GM19351 (cell line): ENCODE data around the gene TCTN1.
A peak's percentile ranks its signal among the peaks of the same experiment; 100 is the strongest.
"Not testable (repeated sequence)": the region's sequence is repeated elsewhere in the genome, so short reads cannot be mapped to it uniquely, and the experiment has no call there.

Experiments
- ATAC-seq: cut with Tn5 transposase; IDR thresholded peaks from one replicate; pipeline ENCODE4 v1.9.1; 2021; ENCODE audit warnings: mild to moderate bottlenecking, moderate library complexity; ENCODE audit not compliant: unreplicated experiment

The TCTN1 gene

DNA sequence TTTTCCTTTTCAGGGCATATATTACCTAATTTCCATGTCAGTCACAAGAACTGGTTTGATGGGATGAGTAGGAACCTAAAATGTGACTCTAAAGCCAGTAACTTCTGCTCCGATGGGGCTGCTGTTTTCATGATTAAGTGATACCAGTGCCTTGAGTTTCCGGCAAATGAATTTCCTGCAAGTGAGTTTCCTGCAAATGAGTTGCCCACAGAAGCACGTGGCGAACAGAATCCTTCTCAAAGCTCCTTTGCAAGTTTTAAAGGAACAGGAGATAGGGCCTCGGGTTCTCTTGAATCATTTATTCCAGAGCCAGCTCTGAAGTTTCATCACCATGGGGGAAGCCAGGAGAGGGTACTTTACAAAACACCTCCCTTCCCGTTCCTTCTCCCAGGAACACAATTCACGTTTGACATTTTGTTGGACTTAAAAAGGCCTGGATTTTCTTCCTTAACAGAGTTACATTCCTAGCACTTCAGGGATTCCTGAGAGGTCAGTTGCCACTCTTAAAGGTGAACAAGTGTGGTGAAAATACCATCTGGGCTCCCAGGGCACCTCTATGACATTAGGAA is 28.6 kb upstream of the TCTN1 start:
- no peak for ATAC-seq

DNA sequence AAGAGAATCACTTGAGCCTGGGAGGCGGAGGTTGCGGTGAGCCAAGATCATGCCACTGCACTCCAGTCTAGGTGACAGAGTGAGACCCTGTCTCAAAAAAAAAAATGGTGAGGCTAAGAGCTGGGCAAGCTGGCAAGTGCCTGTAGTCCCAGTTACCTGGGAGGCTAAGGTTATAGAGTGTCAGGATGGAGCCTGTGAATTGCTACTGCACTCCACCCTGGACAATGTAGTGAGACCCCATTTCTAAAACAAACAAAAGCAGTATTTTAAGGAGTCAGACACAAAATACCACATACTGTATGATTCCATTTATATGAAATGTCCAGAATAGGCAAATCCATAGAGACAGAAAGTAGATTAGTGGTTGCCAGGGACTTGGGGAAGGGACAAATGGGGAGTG is 26.8 kb upstream of the TCTN1 start:
- not testable (repeated sequence) for ATAC-seq

DNA sequence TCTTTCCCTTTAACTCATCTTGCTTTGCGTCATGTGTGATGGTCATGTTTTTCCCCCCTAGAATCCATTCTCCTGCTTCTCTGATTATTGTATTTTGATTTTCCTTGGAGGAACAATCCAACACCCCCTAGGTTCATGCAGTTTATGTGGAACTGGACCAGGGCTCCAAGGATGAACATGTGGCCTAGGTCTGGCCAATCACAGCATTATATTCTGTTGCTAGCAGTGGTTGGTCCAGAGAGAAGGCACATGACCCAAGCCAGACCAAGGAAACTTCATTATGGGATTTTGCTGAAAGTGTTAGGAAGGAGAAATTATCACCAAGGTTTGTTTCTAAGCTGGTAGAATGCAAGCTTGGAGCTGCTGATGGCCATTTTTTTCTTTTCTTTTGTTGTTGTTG is 23.9 kb upstream of the TCTN1 start:
- ATAC-seq: no peak

DNA sequence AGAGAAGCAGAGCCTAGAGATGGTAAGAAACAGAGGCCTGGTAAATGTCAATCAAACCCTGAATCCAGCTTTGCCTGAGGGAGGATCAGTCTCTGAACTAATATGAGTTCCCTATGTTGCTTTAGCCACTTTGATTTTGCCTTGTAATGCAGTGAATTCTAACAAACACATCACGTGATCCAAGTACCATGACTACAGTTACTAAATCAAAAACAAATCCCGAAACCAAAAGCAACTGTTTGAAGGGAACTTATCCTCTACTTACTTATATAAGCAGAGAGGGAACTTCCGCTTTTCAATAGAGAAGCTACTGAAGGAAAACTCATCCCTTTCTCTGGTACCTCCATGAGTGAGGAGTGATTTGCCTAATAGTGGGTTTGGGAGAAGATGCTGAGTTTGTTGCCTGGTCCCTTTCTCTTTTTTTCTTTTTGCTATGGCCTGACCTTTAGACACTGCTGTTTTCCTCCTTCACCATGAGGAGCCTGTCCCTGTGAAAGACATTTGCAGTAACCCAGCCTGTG is 23.1 kb upstream of the TCTN1 start:
- peak; percentile 75 for ATAC-seq

DNA sequence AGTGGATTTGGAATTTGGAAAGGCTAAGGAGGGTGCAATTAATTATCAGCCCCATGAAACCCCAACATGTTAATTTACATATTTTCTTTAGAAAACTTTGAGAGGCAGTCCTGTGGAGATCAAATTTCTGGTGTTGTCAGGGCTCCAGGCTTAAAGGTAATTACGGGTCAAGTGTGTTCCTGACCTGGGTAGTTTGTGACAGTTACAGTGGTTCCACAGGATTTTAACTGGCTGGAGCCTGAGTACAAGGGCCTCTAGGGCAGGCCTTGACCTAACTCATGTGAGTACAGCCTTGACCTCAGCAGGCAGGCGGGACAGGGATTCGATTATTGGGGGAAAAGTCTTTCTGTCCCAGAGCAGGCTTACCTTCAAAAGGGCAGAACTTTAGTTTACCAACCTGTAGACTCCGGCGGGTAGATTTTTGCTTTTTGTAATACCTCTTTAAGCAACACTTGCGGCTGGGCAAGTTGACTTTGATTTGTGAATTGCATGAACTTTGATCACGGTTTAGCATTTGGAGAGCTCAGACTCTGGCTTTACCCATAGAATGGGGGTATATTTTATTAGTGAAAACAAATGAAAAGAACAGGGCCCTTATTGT is 22.4 kb upstream of the TCTN1 start:
- no peak for ATAC-seq

DNA sequence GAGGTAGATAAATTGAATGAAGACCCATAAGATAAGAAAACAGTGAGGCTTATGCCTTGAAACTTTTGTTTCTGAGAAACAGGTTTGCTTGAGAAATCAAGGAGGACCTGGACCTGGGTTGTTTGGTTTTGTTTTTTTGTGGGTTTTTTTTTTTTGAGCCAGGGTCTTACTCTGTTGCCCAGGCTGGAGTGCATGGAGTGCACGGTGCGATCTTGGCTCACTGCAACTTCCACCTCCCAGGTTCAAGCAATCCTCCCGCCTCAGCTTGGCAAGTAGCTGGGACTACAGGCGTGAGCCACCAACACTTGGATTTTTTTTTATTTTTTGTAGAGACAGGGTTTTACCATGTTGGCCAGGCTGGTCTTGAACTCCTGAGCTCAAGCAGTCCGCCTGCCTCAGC is 21.9 kb upstream of the TCTN1 start:
- no peak for ATAC-seq

DNA sequence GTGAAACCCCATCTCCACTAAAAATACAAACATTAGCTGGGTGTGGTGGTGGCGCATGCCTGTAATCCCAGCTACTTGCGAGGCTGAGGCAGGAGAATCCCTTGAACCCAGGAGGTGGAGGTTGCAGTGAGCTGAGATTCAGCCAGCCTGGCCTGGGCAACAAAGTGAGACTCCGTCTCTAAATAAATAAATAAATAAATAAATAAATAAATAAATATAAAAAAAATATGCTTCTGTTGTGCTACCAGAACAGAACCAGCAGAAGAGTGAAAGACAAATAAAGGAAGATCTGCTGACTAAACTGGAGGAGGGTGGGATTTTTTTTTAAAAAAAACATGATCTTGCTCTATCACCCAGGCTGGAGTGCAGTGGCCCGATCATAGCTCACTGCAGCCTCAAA is 21.0 kb upstream of the TCTN1 start:
- not testable (repeated sequence) for ATAC-seq

DNA sequence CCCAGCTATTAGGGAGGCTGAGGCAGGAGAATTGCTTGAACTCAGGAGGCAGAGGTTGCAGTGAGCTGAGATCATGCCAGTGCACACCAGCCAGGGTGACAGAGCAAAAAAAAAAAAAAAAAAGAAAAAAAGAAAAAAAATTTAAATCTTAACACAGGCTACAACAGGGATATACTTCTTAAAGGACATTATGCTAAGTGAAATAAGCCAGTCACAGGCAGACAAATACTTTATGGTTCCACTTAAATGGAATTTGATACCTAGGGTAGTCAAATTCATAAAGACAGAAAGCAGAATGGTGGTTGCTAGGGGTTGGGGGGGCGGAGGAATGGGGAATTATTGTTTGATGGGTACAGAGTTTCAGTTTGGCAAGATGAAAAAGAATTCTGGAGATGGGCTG is 16.0 kb upstream of the TCTN1 start:
- ATAC-seq: no peak

DNA sequence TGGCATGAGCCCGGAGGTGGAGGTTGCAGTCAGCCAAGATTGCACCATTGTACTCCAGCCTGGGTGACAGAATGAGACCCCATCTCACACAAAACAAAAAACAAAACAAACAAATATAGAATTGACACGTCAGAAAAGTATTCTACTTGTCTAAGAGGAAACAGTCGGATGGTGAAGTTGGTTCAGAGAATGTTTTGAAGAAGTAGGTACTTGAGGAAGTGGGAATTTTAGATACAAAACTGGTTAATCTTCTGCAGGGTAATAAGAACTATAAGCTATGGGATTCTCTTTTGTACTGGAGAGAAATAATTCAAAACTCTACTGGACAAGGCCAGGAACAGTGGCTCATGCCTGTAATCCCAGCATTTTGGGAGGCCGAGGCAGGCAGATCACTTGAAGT is 14.6 kb upstream of the TCTN1 start:
- no peak for ATAC-seq

DNA sequence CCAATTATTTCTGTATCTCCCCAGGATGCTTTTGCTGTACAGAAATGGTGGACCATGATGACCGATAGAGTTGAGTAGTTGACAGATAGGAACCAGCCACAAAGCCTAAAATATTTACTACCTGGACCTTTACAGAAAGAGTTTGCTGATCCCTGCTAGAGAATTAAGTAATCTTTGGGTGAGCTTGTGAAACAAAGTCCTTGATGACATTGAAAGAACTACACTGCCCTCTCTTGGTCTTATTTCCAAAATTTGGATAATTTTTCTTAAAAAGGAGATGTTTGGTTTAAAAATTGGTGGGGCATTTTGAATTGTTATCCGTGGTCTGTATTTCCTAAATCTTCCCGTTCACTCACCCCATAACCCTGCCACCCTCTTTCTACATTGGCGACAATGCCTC is 13.7 kb upstream of the TCTN1 start:
- no peak for ATAC-seq

DNA sequence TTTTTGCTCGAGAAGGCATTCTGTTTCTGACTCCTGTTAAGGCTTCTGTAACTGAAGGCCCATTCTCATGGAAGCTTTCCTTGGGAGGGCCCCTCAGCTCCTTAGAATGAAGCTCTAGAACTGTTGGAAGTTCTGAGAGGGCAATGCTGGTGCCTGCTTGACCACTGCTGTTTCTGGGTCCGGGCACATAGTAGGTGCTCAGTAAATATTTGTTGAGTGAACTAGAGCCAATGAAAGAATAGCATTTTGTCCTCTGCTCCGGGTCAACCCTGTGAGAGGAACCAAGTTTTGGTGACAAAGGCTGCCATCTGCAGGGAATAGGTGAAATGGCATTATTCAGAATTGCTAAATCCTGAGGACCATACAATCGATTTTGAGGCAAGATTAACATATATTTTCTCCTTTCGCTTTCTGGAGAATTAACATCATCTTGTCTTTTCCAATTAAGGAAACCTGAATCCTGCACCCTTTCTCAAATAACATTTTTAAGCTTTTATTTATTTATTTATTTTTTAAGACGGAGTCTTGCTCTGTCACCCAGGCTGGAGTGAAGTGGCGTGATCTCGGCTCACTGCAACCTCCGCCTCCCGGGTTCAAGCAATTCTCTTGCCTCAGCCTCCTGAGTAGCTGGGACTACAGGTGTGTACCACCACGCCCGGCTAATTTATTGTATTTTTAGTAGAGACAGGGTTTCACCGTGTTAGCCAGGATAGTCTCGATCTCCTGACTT is 11.7 kb upstream of the TCTN1 start:
- not testable (repeated sequence) for ATAC-seq

DNA sequence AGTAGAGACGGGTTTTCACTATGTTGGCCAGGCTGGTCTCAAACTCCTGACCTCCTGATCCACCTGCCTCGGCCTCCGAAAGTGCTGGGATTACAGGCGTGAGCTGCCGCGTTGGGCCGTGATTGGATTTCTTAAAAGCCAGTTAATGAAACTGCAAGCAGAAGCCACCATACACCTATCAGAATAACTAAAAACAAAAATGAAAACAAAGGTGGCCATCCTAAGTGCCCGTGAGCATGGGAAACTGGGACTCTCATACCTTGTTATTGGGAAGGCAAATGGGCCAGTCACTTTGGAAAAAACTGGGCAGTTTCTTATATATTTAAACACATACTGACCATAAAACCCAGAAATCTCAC is 7.7 kb upstream of the TCTN1 start:
- ATAC-seq: no peak

DNA sequence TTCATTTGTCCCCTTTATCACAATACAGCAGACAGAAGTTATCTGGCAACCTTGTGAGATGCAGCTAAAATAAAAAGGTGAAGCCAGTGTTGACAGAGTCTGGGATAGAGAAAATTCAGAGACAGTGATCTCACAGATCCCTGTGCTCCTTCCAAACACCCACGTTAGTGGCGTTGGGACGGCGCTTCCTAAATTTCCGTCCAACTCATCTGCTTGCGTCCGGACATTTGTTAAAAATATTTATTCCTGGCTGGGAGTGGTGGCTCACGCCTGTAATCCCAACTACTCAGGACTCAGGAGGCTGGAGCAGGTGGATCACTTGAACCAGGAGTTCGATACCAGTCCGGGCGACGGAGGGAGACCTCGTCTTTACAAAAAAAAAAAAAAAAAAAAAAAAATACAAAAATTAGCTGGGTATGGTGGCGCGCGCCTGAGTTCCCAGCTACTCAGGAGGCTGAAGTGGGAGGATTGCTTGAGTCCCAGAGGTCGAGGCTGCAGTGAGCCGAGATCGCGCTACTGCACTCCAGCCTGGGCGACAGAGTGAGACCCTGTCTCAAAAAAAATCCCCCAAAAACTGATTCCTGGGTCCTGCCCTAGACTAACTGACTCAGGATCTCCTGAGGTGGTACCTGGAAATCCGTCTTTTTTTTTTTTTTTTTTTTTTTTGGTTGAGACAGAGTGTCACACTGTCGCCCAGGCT is 708 bp upstream of the TCTN1 start:
- ATAC-seq: no peak

DNA sequence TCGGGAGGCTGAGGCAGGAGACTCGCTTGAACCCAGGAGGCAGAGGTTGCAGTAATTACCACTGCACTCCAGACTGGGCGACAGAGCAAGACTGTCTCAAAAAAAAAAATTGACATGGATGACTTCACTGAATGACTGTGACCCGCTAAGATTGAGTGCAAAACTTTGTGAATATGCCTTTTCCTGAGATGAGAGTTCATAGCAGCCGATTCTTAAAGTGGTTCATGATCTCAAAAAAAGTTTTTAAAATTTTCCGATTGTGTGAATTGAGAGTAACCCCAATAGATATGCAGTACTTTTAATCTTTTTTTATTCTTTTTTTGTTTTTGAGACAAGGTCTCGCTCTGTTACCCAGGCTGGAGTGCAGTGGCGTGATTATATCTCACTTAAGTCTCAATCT is 1.2 kb downstream of the TCTN1 start:
- ATAC-seq: no peak

DNA sequence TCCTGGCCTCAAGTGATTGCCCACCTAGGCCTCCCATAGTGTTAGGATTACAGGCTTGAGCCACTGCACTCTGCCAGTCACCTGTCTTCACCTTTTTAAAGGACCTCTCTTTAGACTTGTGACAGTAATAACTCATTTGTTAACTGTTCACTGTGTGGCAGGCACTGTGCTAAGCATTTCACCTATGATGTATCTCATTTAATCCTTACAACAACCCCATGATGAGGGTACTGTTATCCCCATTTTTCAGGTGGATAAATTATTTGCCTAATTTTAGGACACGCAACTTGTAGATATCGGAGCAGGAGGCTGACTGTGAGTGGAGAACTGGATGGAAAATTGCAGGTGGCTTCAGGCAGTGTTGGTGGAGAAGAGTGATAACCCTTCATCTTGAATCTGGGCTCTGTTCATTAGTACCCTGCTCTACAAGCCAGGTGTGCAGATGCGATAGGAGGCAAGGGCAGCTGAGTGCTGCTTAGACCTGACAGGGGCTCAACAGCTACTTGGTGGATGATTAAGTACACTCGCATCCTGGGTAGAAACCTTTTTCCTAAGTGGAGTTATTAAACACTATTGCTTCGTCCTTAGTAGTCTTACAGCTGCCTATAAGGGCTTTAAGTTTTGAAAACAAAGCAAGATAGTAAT is 2.7 kb downstream of the TCTN1 start:
- no peak for ATAC-seq

DNA sequence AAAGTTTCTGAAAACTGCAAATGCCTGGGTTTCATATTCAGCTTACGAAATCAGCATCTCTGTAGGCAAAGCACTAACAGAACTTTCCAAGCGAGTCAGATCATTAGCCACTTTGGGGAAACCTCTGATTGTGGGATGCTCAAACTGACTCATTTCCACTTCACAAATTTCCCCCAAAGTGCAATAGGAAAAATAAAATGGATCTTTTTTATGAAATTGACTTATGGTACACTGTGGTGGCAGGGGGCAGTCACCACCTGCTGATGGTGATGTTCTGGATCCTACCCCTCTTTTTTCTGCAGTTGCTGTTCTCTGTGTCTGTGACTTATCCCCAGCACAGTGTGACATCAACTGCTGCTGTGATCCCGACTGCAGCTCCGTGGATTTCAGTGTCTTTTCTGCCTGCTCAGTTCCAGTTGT is 5.6 kb downstream of the TCTN1 start:
- ATAC-seq: peak; percentile 51

DNA sequence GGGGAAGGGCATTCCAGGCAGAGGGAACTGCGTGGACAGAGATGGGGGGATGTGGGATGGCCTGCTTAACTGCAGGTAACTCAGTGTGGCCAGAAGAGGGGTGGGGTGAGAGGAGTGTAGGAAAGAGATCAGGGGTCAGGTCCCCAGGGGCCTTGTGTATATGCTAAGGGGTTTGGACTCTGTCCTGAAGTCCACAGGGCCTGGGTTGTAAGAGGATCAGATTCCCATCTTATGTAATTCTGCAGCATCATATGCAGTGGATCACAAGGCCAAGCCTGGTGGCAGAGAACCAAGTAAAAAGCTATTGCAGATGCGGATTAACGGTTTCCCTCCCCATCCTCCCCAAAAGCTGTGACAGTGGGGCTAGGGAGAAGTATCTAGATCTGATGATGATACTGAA is 8.7 kb downstream of the TCTN1 start:
- ATAC-seq: no peak

DNA sequence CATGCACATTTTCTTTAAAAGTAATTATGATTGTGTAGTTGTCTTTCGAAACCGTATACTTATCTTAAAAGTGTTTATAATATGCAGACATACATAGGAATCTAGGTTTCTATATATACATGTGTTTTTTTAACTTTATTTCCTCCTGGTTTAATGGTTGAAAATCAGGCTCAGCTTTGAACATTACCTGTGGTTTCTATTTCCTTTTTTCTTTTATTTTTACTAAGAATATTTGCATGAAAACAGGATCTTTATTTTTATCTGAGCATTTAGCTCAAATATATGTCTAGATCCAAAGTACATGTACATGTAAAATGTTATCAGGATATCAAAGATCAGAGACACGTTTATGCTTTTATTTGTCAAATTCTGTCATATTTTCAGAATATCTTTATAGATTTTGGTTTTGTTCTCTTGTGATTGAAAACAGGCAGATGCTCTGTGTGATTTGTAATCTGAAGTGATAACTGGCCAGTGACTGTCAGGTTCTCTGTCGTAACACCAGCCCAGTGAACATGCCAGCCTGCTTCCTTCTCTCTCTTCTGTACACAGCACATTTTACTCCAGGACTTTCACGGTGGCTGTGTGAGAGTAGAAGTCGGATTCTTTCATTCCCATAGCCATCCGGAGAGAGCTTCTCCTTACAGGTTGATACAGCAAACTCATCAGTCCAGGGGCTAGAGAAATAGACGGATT is 13.7 kb downstream of the TCTN1 start:
- ATAC-seq: no peak

DNA sequence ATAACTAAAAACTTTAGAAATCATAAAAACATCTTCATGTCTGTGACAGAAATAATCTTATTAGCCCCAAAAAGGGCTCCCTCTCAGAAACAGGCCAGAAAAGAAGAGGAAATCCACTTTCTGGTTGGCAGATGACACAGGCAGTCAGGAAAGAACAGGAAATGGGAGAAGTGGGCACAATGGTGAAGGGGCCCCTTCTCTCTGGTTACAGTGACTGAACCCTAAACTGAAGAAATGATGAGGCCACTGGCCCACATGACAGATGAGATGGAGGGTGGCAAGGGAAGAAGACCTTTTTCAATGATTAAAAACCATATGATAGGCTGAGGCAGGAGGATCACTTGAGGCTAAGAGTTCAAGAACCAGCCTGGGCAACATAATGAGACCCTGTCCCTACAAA is 21.1 kb downstream of the TCTN1 start:
- no peak for ATAC-seq

DNA sequence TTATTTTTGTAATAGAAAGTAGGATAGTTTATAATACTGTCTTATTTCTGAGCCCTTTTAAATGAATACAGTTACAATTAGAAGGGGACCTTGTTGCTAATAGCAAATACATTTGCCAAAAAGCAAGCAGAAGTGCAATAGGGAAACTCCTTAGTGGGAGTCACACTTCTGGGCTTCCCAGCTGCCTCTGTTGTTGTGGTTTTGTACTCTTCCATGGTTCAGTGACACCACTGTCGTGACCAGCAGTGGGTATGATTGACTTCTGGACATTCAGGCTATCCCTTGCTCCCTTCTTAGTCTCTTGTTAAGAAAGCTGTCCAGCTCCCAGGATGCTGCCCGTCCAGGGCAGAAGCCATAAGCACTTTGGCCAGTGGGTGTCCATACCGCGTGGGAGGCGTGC is 22.6 kb downstream of the TCTN1 start:
- ATAC-seq: no peak
